BJ (cell line): Measurements from ENCODE around the gene OPALIN. TPM values are rescaled to one million over a fixed set of nuclear protein-coding genes. Genes with fewer than 3 reads are reported as not detected.
"Not testable (repeated sequence)": the region's sequence is repeated elsewhere in the genome, so short reads cannot be mapped to it uniquely, and the experiment has no call there.

Experiments
- CTCF ChIA-PET: fragments of 350-600 bp; formaldehyde crosslinking; extraction: SDS; loops from one replicate; lab custom pipeline; 2021; ENCODE audit warnings: antibody characterized with exemption, inconsistent platforms; lab: Yijun Ruan, JAX
- POLR2A ChIA-PET: fragments of 300-600 bp; sonication (Branson Sonifier 250); formaldehyde crosslinking; extraction: SDS; loops from one replicate; lab custom pipeline; 2021; ENCODE audit warnings: antibody characterized with exemption; lab: Charles Lee
- DNase-seq: peaks from one replicate; pipeline ENCODE4 v3.0.0-alpha.2; 2011; ENCODE audit warnings: low read depth
- H3K27me3 ChIP-seq: 2 replicates; pipeline ENCODE4 v1.6.0; 2011; ENCODE audit warnings: low read length; ENCODE audit not compliant: control insufficient read depth, insufficient read depth
- H3K36me3 ChIP-seq: 2 replicates; pipeline ENCODE4 v1.5.1; 2011; ENCODE audit warnings: low read length; ENCODE audit not compliant: control insufficient read depth, insufficient read depth
- H3K4me3 ChIP-seq: 2 replicates; pipeline ENCODE4 v1.5.1; 2011; ENCODE audit warnings: low read depth, mild to moderate bottlenecking, control low read depth, low read length
- CTCF ChIP-seq: IDR thresholded peaks from 2 replicates; pipeline ENCODE4 v1.5.1; 2011; ENCODE audit warnings: low read depth, mild to moderate bottlenecking, control low read depth, inconsistent platforms, low read length, moderate library complexity; ENCODE audit not compliant: insufficient read depth
- polyA plus RNA-seq: library from polyadenylated mRNA; depleted of rRNA; stranded (reverse); fragments of >200 nt; gene quantifications from 2 replicates; pipeline ENCODE4 v1.2.3, GENCODE V29; 2011

OPALIN gene
- polyA plus RNA-seq, 1 experiment: not detected

DNA sequence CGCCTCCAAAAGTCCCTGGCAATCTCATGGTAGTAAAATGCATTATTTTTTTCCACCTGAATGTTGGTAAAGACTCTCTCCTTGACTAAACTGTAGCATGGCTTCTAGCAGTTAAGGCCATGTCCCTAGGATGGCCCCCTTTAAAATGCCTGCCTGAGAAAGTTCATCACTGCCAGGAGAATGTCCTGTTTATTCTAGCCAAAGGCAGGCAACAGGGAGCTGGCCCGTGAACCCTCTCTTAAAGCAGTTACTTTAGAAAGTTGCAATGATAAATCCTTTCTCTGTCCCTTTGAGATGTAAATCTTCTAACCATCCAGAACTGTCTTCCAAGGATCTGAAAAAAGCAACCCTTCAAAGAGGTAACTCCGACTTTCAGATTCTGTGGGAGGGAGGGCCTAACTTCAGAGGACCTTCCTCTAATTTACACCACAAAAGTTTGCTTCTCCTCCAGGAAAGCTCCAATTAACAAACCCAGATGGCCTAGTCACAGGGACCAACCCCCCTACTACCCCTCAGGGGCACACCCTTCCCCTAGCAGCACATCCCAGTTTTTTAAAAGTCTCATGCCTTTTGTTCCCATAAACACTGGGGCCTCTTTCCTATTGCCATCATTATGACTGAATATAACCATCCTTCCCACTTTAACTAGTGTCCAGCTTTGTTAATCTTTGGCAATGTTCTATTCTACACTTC, 49.0 kb downstream of the OPALIN start:
- ChIA-PET CTCF (no interaction called here), POLR2A (no interaction called here)
- no peak for TF ChIP-seq CTCF
- no peak for DNase-seq
- no peak overlapping the region for H3K4me3 ChIP-seq
- no peaks in the 10 kb centered on the region for H3K36me3 ChIP-seq
- H3K27me3 ChIP-seq: no peaks in the 10 kb centered on the region

DNA sequence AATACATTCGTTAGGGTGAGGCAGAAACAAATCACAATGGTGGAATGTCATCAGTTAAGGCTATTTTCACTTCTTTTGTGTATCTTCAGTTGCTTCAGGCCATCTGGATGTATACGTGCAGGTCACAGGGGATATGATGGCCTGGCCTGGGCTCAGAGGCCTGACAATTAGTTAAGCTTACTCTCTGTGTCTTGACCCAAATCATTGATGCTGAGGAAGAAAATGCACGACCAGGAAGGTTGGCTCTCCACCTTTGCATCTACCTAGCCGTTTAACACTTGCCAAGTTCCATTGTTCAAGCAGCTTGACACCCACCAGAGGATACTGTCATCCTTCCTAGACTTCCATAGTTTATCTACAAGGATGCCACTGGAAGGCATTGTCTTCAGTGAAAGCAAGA, 49.9 kb downstream of the OPALIN start:
- H3K4me3 ChIP-seq, H3K27me3 ChIP-seq, POLR2A ChIA-PET, DNase-seq, H3K36me3 ChIP-seq: not testable (repeated sequence)
- CTCF ChIA-PET: interaction anchor here (1.1 kb wide), 1 partner anchor 15 kb away, joined by 4 read pairs; no protein-coding TSS in a partner anchor

GRCh38 chr10:96306516-96306915, 52.3 kb downstream of the OPALIN start:
- TF ChIP-seq CTCF: no peak
- CTCF ChIA-PET: no interaction called here
- DNase-seq: no peak
- Histone ChIP-seq H3K4me3 (no peak overlapping the region), H3K27me3 (peaks cover 2% of the 10 kb centered on the region; the same call in 1 of the 2 replicates), H3K36me3 (no peaks in the 10 kb centered on the region)
- POLR2A ChIA-PET: no interaction called here

GRCh38 chr10:96305019-96305418, 53.8 kb downstream of the OPALIN start:
- CTCF ChIA-PET: interaction anchor here (1.5 to 2.1 kb wide), 2 partner anchors 11 to 289 kb away, joined by 5 to 6 read pairs; no protein-coding TSS in a partner anchor
- no peaks in the 10 kb centered on the region for H3K36me3 ChIP-seq
- POLR2A ChIA-PET: no interaction called here

DNA sequence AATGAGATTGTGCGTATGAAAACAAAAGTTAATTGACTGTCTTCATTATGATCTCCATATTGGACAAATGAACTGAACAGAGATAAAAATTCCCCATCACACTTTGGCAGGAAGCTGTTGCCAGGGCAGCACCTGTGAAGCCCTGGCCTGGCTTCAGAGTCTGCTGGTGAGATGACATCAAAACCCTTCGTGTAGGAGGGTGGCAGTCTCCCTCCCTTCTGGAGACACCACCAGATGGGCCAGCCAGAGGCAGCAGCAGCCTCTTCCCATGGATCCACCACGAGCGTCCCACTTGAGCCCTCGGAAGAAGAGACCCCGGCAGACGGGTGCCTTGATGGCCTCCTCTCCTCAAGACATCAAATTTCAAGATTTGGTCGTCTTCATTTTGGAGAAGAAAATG, 54.6 kb downstream of the OPALIN start, which contains the start of gene DNTT:
Gene DNTT (plus strand): TSS at position 205 of the 400 bp plus-strand sequence. CDS start 64 bp downstream, at position 269.
- peaks cover 3% of the 10 kb centered on the region; the same call in 1 of the 2 replicates for H3K27me3 ChIP-seq
- no peak within 1 kb of the TSS for H3K4me3 ChIP-seq
- ChIA-PET CTCF (interaction anchor here (1.5 to 2.1 kb wide), 2 partner anchors 10 to 288 kb away, joined by 5 to 6 read pairs; no protein-coding TSS in a partner anchor), POLR2A (no interaction called here)
- no peak for TF ChIP-seq CTCF
- no peak for DNase-seq
- no peaks in the 10 kb centered on the region for H3K36me3 ChIP-seq

More at GRCh38 chr10:96305019-96305418, 53.8 kb downstream of the OPALIN start:
- no peak for TF ChIP-seq CTCF
- H3K4me3 ChIP-seq: no peak overlapping the region
- peaks cover 2% of the 10 kb centered on the region; the same call in 1 of the 2 replicates for H3K27me3 ChIP-seq
- DNase-seq: no peak
